Measurements from ENCODE around the gene SLCO4A1.

DNA sequence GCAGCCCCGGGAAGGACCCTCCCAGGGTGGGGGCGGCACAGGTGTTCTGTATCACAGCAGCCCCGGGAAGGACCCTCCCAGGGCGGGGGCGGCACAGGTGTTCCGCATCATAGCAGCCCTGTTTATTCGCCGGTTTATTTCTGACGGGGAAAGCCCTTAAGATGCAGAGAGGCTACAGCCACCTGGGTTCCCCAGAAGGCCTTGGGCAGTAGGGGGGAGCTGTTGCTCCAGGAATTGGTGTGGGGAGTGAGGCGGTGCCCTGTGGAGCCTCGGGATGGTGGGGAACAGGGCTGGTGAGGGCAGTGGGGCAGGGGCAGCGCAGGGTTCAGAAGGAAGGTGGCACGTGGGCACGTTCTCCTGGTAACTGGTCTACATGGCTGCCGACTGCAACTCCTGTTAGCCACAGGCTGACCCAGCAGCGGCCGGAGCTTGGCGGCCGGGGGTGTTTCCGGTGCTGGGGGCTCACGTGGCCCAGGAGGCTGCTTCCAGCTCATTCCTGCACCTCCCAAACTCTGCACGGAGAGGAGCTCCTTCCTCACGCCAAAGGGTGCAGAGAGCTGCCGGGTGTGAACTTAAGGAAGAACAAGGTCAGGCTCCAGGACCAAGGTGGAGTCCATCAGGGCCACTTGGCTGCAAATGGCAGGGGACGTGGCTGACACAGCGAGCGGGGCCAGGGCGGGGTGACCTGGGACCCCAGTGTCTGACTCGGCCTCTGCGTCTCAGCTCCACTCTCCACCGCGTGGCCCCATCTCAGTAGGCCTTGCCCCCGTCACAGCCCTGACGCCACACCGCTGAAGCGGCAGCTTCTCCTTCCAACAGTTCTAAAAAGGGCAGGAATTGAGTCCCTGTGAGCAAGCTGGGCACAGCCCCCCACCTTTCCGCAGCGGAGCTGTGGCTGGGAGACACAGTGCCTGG lies 13.2 kb downstream of the SLCO4A1 start:
- TF ChIP-seq EZH2 (IDR thresholded peaks at IDR 0.05; ENCODE audit: insufficient read depth, poor library complexity, severe bottlenecking) (no peak), EZH2phosphoT487 (IDR thresholded peaks at IDR 0.05; ENCODE audit: insufficient read depth, low read depth) (no peak)

Measured in GM23248 (cell line).